Measurements from ENCODE around the gene GLP2R.
"Not testable (repeated sequence)": the region's sequence is repeated elsewhere in the genome, so short reads cannot be mapped to it uniquely, and the experiment has no call there.

The GLP2R gene

GRCh38 chr17:9825641-9826150 is at the start of gene GLP2R:
Gene GLP2R (plus strand): TSS chr17:9825924. CDS start chr17:9826064, 140 bp downstream.
- no peak for DNase-seq

GRCh38 chr17:9776911-9777310 is 48.8 kb upstream of the GLP2R start:
- no peak for DNase-seq

GRCh38 chr17:9780552-9780951 is 45.2 kb upstream of the GLP2R start:
- no peak for DNase-seq

- DNase-seq: no peak
These were observed 42.7 kb upstream of the GLP2R start for GRCh38 chr17:9783050-9783449.

- not testable (repeated sequence) for DNase-seq
These were observed 42.3 kb upstream of the GLP2R start for GRCh38 chr17:9783465-9783864.

- no peak for DNase-seq
These were observed 41.2 kb upstream of the GLP2R start for GRCh38 chr17:9784544-9784943.

- no peak for DNase-seq
These were observed 37.1 kb upstream of the GLP2R start for GRCh38 chr17:9788601-9789000.

GRCh38 chr17:9790316-9790715 is 35.4 kb upstream of the GLP2R start:
- DNase-seq: no peak

GRCh38 chr17:9790889-9791876 is 34.5 kb upstream of the GLP2R start, which contains the start of gene DHRS7C:
Gene DHRS7C (minus strand): TSS chr17:9791592. CDS start chr17:9791284, 308 bp downstream.
- DNase-seq: no peak

GRCh38 chr17:9792181-9792840 is 33.4 kb upstream of the GLP2R start:
- no peak for DNase-seq

- DNase-seq: no peak
These were observed 27.7 kb upstream of the GLP2R start for GRCh38 chr17:9798008-9798407.

GRCh38 chr17:9798724-9799123 is 27.0 kb upstream of the GLP2R start:
- no peak for DNase-seq

- DNase-seq: no peak
These were observed 24.2 kb upstream of the GLP2R start for GRCh38 chr17:9801505-9801904.

- DNase-seq: no peak
These were observed 23.4 kb upstream of the GLP2R start for GRCh38 chr17:9802294-9802693.

GRCh38 chr17:9802697-9803096 is 23.0 kb upstream of the GLP2R start:
- DNase-seq: no peak

GRCh38 chr17:9805769-9806168 is 20.0 kb upstream of the GLP2R start:
- DNase-seq: no peak

GRCh38 chr17:9806699-9807098 is 19.0 kb upstream of the GLP2R start:
- no peak for DNase-seq

GRCh38 chr17:9809409-9809808 is 16.3 kb upstream of the GLP2R start:
- DNase-seq: no peak

- DNase-seq: no peak
These were observed 15.4 kb upstream of the GLP2R start for GRCh38 chr17:9810100-9810949.

- no peak for DNase-seq
These were observed 14.6 kb upstream of the GLP2R start for GRCh38 chr17:9811086-9811485.

- DNase-seq: no peak
These were observed 14.2 kb upstream of the GLP2R start for GRCh38 chr17:9811537-9811936.

- DNase-seq: no peak
These were observed 12.6 kb upstream of the GLP2R start for GRCh38 chr17:9813166-9813565.

All from CD4-positive, alpha-beta T cell treated with Interleukin-1 beta for 1 hour (primary cell).